Measurements from ENCODE around the gene CAND2.

DNA sequence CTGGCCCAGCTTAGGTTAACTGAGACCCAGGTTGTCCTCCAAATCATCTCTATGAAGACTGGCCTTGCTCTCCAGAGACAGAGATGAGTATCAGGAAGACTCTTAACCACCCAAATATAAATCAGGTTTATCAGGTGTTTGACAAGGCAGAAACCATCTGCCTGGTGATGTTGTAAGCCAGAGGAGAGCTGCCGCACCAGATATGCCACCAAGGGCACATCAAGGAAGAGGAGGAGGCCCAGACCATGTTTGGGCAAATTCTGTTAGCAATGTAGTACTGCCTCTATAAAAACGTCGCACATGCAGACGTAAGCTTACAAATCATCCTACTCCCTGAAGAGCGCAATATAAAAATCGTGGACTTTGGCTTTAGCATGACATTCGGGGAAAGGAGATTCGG lies 65.9 kb downstream of the CAND2 start:
- TF ChIP-seq POLR2A (IDR thresholded peaks at IDR 0.05; ENCODE audit: low read depth): no peak
- TF ChIP-seq, protein P1, sequence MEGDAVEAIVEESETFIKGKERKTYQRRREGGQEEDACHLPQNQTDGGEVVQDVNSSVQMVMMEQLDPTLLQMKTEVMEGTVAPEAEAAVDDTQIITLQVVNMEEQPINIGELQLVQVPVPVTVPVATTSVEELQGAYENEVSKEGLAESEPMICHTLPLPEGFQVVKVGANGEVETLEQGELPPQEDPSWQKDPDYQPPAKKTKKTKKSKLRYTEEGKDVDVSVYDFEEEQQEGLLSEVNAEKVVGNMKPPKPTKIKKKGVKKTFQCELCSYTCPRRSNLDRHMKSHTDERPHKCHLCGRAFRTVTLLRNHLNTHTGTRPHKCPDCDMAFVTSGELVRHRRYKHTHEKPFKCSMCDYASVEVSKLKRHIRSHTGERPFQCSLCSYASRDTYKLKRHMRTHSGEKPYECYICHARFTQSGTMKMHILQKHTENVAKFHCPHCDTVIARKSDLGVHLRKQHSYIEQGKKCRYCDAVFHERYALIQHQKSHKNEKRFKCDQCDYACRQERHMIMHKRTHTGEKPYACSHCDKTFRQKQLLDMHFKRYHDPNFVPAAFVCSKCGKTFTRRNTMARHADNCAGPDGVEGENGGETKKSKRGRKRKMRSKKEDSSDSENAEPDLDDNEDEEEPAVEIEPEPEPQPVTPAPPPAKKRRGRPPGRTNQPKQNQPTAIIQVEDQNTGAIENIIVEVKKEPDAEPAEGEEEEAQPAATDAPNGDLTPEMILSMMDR (IDR thresholded peaks at IDR 0.05): no peak
- no peak for TF ChIP-seq EP300 (IDR thresholded peaks at IDR 0.05)
- TF ChIP-seq POLR2AphosphoS5 (IDR thresholded peaks at IDR 0.05): no peak
